ENCODE measurements around the gene EPHB3. TPM values are rescaled to one million over a fixed set of nuclear protein-coding genes. Genes with fewer than 3 reads are reported as not detected.

EPHB3 gene
- total RNA-seq (2022; extraction: Qiagen RNA extraction; ENCODE audit: low read depth), result 0.30 to 0.95 TPM (median 0.37 TPM) in 5 replicates

GRCh38 chr3:184561061-184561912 is at the start of gene EPHB3:
EPHB3 (plus strand) TSS chr3:184561785; CDS start chr3:184562236, 451 bp downstream.

Other genes with a start within 250 kb of the EPHB3 start
- 252 to 292 TPM (median 278 TPM) in 5 replicates for gene EIF4G1, start 247.2 kb upstream of the EPHB3 start, total RNA-seq (2022; extraction: Qiagen RNA extraction; ENCODE audit: low read depth)
- gene FAM131A, start 224.2 kb upstream of the EPHB3 start, total RNA-seq (2022; extraction: Qiagen RNA extraction; ENCODE audit: low read depth), result 8.9 to 10.6 TPM (median 10.4 TPM) in 5 replicates
- gene CLCN2, start 200.2 kb upstream of the EPHB3 start, total RNA-seq (2022; extraction: Qiagen RNA extraction; ENCODE audit: low read depth), result 4.7 to 5.4 TPM (median 5.2 TPM) in 5 replicates
- gene POLR2H, start 200.1 kb upstream of the EPHB3 start, total RNA-seq (2022; extraction: Qiagen RNA extraction; ENCODE audit: low read depth), result 73.1 to 83.9 TPM (median 75.8 TPM) in 5 replicates
- gene THPO, start 183.6 kb upstream of the EPHB3 start, total RNA-seq (2022; extraction: Qiagen RNA extraction; ENCODE audit: low read depth), result not detected in 5 replicates
- 0.10 to 0.17 TPM (median 0.16 TPM) in 5 replicates for gene CHRD, start 181.7 kb upstream of the EPHB3 start, total RNA-seq (2022; extraction: Qiagen RNA extraction; ENCODE audit: low read depth)
- 27.2 to 33.0 TPM (median 31.7 TPM) in 5 replicates for gene MAGEF1, start 150.3 kb downstream of the EPHB3 start, total RNA-seq (2022; extraction: Qiagen RNA extraction; ENCODE audit: low read depth)

Data from A549 treated with DMSO at 1 μM for 4 hours (cell line).